Measurements from ENCODE around the gene C12orf42. TPM values are rescaled to one million over a fixed set of nuclear protein-coding genes. Genes with fewer than 3 reads are reported as not detected.

The C12orf42 gene
- polyA plus RNA-seq, 1 experiment = not detected

GRCh38 chr12:103301642-103302591, 193.9 kb downstream of the C12orf42 start:
- Histone ChIP-seq H3K4me3 (ENCODE audit: low read depth, low read length) (no peak overlapping the region), H3K27ac (ENCODE audit: low read depth, low read length) (no peak overlapping the region), H3K9me3 (ENCODE audit: control insufficient read depth, insufficient read depth, low read length) (peaks cover 6% of the 10 kb centered on the region; the same call in 1 of the 2 replicates), H3K27me3 (ENCODE audit: control insufficient read depth, insufficient read depth, low read length) (no peaks in the 10 kb centered on the region)
- POLR2A ChIA-PET = no interaction called here
- no peak for TF ChIP-seq CTCF (IDR thresholded peaks at IDR 0.05; ENCODE audit: low read depth, low read length)
- CTCF ChIA-PET = no interaction called here
- DNase-seq (ENCODE audit: low read depth, low spot score) = no peak

GRCh38 chr12:103288016-103288415, 207.8 kb downstream of the C12orf42 start:
- H3K4me3 ChIP-seq (ENCODE audit: low read depth, low read length) = no peak overlapping the region
- CTCF ChIA-PET = no interaction called here

GRCh38 chr12:103282124-103282523, 213.6 kb downstream of the C12orf42 start:
- ChIA-PET CTCF (no interaction called here), POLR2A (no interaction called here)
- Histone ChIP-seq H3K9me3 (ENCODE audit: control insufficient read depth, insufficient read depth, low read length) (peaks cover 8% of the 10 kb centered on the region), H3K4me3 (ENCODE audit: low read depth, low read length) (no peak overlapping the region), H3K27ac (ENCODE audit: low read depth, low read length) (no peak overlapping the region), H3K27me3 (ENCODE audit: control insufficient read depth, insufficient read depth, low read length) (no peaks in the 10 kb centered on the region)
- no peak for DNase-seq (ENCODE audit: low read depth, low spot score)
- TF ChIP-seq CTCF (IDR thresholded peaks at IDR 0.05; ENCODE audit: low read depth, low read length) = no peak

More at GRCh38 chr12:103288016-103288415, 207.8 kb downstream of the C12orf42 start:
- no peak for DNase-seq (ENCODE audit: low read depth, low spot score)
- Histone ChIP-seq H3K27ac (ENCODE audit: low read depth, low read length) (no peak overlapping the region), H3K9me3 (ENCODE audit: control insufficient read depth, insufficient read depth, low read length) (peaks cover 4% of the 10 kb centered on the region), H3K27me3 (ENCODE audit: control insufficient read depth, insufficient read depth, low read length) (no peaks in the 10 kb centered on the region)
- POLR2A ChIA-PET = no interaction called here
- TF ChIP-seq CTCF (IDR thresholded peaks at IDR 0.05; ENCODE audit: low read depth, low read length) = no peak

GRCh38 chr12:103279444-103279843, 216.3 kb downstream of the C12orf42 start:
- Histone ChIP-seq H3K27ac (ENCODE audit: low read depth, low read length) (no peak overlapping the region), H3K4me3 (ENCODE audit: low read depth, low read length) (no peak overlapping the region), H3K27me3 (ENCODE audit: control insufficient read depth, insufficient read depth, low read length) (no peaks in the 10 kb centered on the region), H3K9me3 (ENCODE audit: control insufficient read depth, insufficient read depth, low read length) (peaks cover 4% of the 10 kb centered on the region)
- no peak for DNase-seq (ENCODE audit: low read depth, low spot score)
- CTCF ChIA-PET = no interaction called here
- POLR2A ChIA-PET = no interaction called here
- TF ChIP-seq CTCF (IDR thresholded peaks at IDR 0.05; ENCODE audit: low read depth, low read length) = no peak

- H3K9me3 ChIP-seq (ENCODE audit: control insufficient read depth, insufficient read depth, low read length) = peaks cover 4% of the 10 kb centered on the region
- POLR2A ChIA-PET = no interaction called here
- no peaks in the 10 kb centered on the region for H3K27me3 ChIP-seq (ENCODE audit: control insufficient read depth, insufficient read depth, low read length)
- no peak for TF ChIP-seq CTCF (IDR thresholded peaks at IDR 0.05; ENCODE audit: low read depth, low read length)
- H3K27ac ChIP-seq (ENCODE audit: low read depth, low read length) = no peak overlapping the region
- no peak for DNase-seq (ENCODE audit: low read depth, low spot score)
- CTCF ChIA-PET = no interaction called here
- no peak overlapping the region for H3K4me3 ChIP-seq (ENCODE audit: low read depth, low read length)
Measured at GRCh38 chr12:103278329-103278728, 217.4 kb downstream of the C12orf42 start.
